Vagina (tissue), 2 donors: Measurements from ENCODE around the gene DHDH. TPM values are rescaled to one million over a fixed set of nuclear protein-coding genes. Genes with fewer than 3 reads are reported as not detected.

Source experiments
- DNase-seq, 2 donors: peaks; one replicate each; pipeline ENCODE4 v3.0.0-alpha.2; 2017; ENCODE audit errors: extremely low spot score in 2 of 2
- H3K27ac ChIP-seq: fragments of 200-600 bp; sonication (generic); one replicate; pipeline ENCODE4 v1.5.1; 2019
- H3K27me3 ChIP-seq: fragments of 200-600 bp; sonication (generic); one replicate; pipeline ENCODE4 v1.5.1; 2019
- H3K36me3 ChIP-seq, 2 donors: fragments of 200-600 bp; sonication (generic); one replicate each; pipeline ENCODE4 v1.5.1; 2017 to 2019
- H3K4me1 ChIP-seq: fragments of 200-600 bp; sonication (generic); one replicate; pipeline ENCODE4 v1.5.1; 2019
- H3K4me3 ChIP-seq, 2 donors: fragments of 200-600 bp; sonication (generic); 1 replicate in 1 of 2; 2 replicates in 1 of 2; pipeline ENCODE4 v1.5.1; 2016 to 2019
- H3K9me3 ChIP-seq: fragments of 200-600 bp; sonication (generic); one replicate; pipeline ENCODE4 v1.5.1; 2019
- CTCF ChIP-seq, 3 experiments: fragments of 450-650 bp in 2 of 3; fragments of 200-600 bp in 1 of 3; sonication (generic) in 1 of 3; IDR thresholded peaks; one replicate each; pipeline ENCODE4 v1.5.1; 2017 to 2019; ENCODE audit warnings: antibody characterized with exemption in 3 of 3, mild to moderate bottlenecking in 2 of 3, moderate library complexity in 2 of 3
- POLR2A ChIP-seq, 2 donors: fragments of 450-650 bp; IDR thresholded peaks; one replicate each; pipeline ENCODE4 v1.6.1; 2017; ENCODE audit warnings: antibody characterized with exemption in 2 of 2, mild to moderate bottlenecking in 2 of 2, moderate library complexity in 2 of 2
- POLR2AphosphoS5 ChIP-seq, 2 donors: sonication (generic); formaldehyde crosslinking; IDR thresholded peaks; one replicate each; pipeline ENCODE4 v1.9.0; 2017; ENCODE audit warnings: antibody characterized with exemption in 2 of 2, mild to moderate bottlenecking in 2 of 2, low read depth in 1 of 2; ENCODE audit not compliant: insufficient read depth in 1 of 2
- intact Hi-C: fragments of 100-400 bp; cut with DNase I; formaldehyde crosslinking; loops from one replicate; pipeline ENCODE4 v1.15.1; 2023
- total RNA-seq: library from RNA; depleted of rRNA; stranded (reverse); fragments of >200 nt; gene quantifications from one replicate; pipeline ENCODE4 v1.2.3, GENCODE V29; 2016

DHDH gene
- total RNA-seq, 1 donor from 2014 or later = not detected

- DNase-seq = no peak
- intact Hi-C loops = loop anchor here (10.0 kb wide), 2 partner anchors 92 to 332 kb away; partner anchors contain the start of genes DBP and PPP1R15A
- peak overlapping the region; percentile 96 for H3K27ac ChIP-seq
- H3K9me3 ChIP-seq = no peaks in the 10 kb centered on the region
- H3K36me3 ChIP-seq = peaks cover 0 to 26% of the 10 kb centered on the region in 2 donors
- peak overlapping the region; percentile 72 to 87 for H3K4me3 ChIP-seq
- no peak for TF ChIP-seq POLR2A (IDR thresholded peaks at IDR 0.05)
- TF ChIP-seq CTCF (IDR thresholded peaks at IDR 0.05) = no peak
- TF ChIP-seq POLR2AphosphoS5 (IDR thresholded peaks at IDR 0.05; ENCODE audit: insufficient read depth in 1 of 2, low read depth in 1 of 2) = no peak
- no peaks in the 10 kb centered on the region for H3K27me3 ChIP-seq
- H3K4me1 ChIP-seq = peaks cover 49% of the 10 kb centered on the region
These were observed 33.2 kb downstream of the DHDH start for GRCh38 chr19:48966541-48967345.

- no peak for TF ChIP-seq POLR2A (IDR thresholded peaks at IDR 0.05)
- TF ChIP-seq POLR2AphosphoS5 (IDR thresholded peaks at IDR 0.05; ENCODE audit: insufficient read depth in 1 of 2, low read depth in 1 of 2) = no peak
- TF ChIP-seq CTCF (IDR thresholded peaks at IDR 0.05) = no peak
- DNase-seq = no peak
- no peaks in the 10 kb centered on the region for H3K9me3 ChIP-seq
- H3K4me3 ChIP-seq = peak overlapping the region; percentile 72 to 87
- peaks cover 0 to 26% of the 10 kb centered on the region in 2 donors for H3K36me3 ChIP-seq
- intact Hi-C loops = loop anchor here (10.0 kb wide), 2 partner anchors 93 to 333 kb away; partner anchors contain the start of genes DBP and PPP1R15A
- peaks cover 40% of the 10 kb centered on the region for H3K4me1 ChIP-seq
- H3K27me3 ChIP-seq = no peaks in the 10 kb centered on the region
- H3K27ac ChIP-seq = peak overlapping the region; percentile 96
These were observed 34.1 kb downstream of the DHDH start for GRCh38 chr19:48967346-48968178.

- DNase-seq = no peak
- peak overlapping the region; percentile 96 for H3K27ac ChIP-seq
- H3K27me3 ChIP-seq = no peaks in the 10 kb centered on the region
- TF ChIP-seq POLR2AphosphoS5 (IDR thresholded peaks at IDR 0.05; ENCODE audit: insufficient read depth in 1 of 2, low read depth in 1 of 2) (no peak), POLR2A (IDR thresholded peaks at IDR 0.05) (no peak), CTCF (IDR thresholded peaks at IDR 0.05) (no peak)
- no peak overlapping the region for H3K4me3 ChIP-seq
- no peaks in the 10 kb centered on the region for H3K9me3 ChIP-seq
- H3K4me1 ChIP-seq = peaks cover 34% of the 10 kb centered on the region
- peaks cover 0 to 26% of the 10 kb centered on the region in 2 donors for H3K36me3 ChIP-seq
- intact Hi-C loops = loop anchor here (10.0 kb wide), 2 partner anchors 93 to 333 kb away; partner anchors contain the start of genes DBP and PPP1R15A
These were observed 34.7 kb downstream of the DHDH start for GRCh38 chr19:48968179-48968661.

- no peak for DNase-seq
- TF ChIP-seq POLR2A (IDR thresholded peaks at IDR 0.05) = no peak
- peak in 1 of 2 donors; percentile 16 for TF ChIP-seq POLR2AphosphoS5 (IDR thresholded peaks at IDR 0.05; ENCODE audit: insufficient read depth in 1 of 2, low read depth in 1 of 2)
- H3K4me3 ChIP-seq = no peak overlapping the region
- peaks cover 28% of the 10 kb centered on the region for H3K4me1 ChIP-seq
- H3K36me3 ChIP-seq = peaks cover 0 to 31% of the 10 kb centered on the region in 2 donors
- no peaks in the 10 kb centered on the region for H3K27me3 ChIP-seq
- peak overlapping the region; percentile 96 for H3K27ac ChIP-seq
- intact Hi-C loops = loop anchor here (10.0 kb wide), 2 partner anchors 94 to 334 kb away; partner anchors contain the start of genes DBP and PPP1R15A
- H3K9me3 ChIP-seq = no peaks in the 10 kb centered on the region
These were observed 35.3 kb downstream of the DHDH start for GRCh38 chr19:48968813-48969218.
